Esophagus muscularis mucosa (tissue), 4 donors: ENCODE results near the gene RNF225. TPM values are rescaled to one million over a fixed set of nuclear protein-coding genes. Genes with fewer than 3 reads are reported as not detected.

Experiments
- DNase-seq: peaks from one replicate; pipeline ENCODE4 v3.0.0-alpha.2; 2017; ENCODE audit errors: extremely low spot score
- H3K27ac ChIP-seq, 4 donors: fragments of 200-600 bp; sonication (generic); replicated peaks in 1 of 4; 1 replicate in 3 of 4; 2 replicates in 1 of 4; pipeline ENCODE4 v1.5.1; 2016 to 2019; ENCODE audit warnings: mild to moderate bottlenecking in 1 of 4
- H3K27me3 ChIP-seq, 4 donors: fragments of 200-600 bp; sonication (generic); one replicate each; pipeline versions ENCODE4 v1.5.1 to v1.6.0; 2016 to 2019
- H3K36me3 ChIP-seq, 4 donors: fragments of 200-600 bp; sonication (generic); one replicate each; pipeline ENCODE4 v1.5.1; 2016 to 2019
- H3K4me1 ChIP-seq, 4 donors: fragments of 200-600 bp; sonication (generic); one replicate each; pipeline ENCODE4 v1.5.1; 2016 to 2019
- H3K4me3 ChIP-seq, 4 donors: fragments of 200-600 bp; sonication (generic); 1 replicate in 2 of 4; 2 replicates in 2 of 4; pipeline ENCODE4 v1.5.1; 2016 to 2019; ENCODE audit warnings: mild to moderate bottlenecking in 4 of 4, moderate library complexity in 1 of 4
- H3K9me3 ChIP-seq, 4 donors: fragments of 200-600 bp; sonication (generic); 1 replicate in 3 of 4; 2 replicates in 1 of 4; pipeline ENCODE4 v1.5.1; 2016 to 2019
- EP300 ChIP-seq: sonication (generic); formaldehyde crosslinking; IDR thresholded peaks from one replicate; pipeline ENCODE4 v1.6.1; 2017; ENCODE audit warnings: antibody characterized with exemption
- POLR2A ChIP-seq: fragments of 450-650 bp; IDR thresholded peaks from one replicate; pipeline ENCODE4 v1.6.1; 2017; ENCODE audit warnings: antibody characterized with exemption, moderate library complexity, mild to moderate bottlenecking, low read depth
- POLR2AphosphoS5 ChIP-seq, 2 donors: sonication (generic); formaldehyde crosslinking; IDR thresholded peaks; one replicate each; pipeline ENCODE4 v1.6.1; 2017; ENCODE audit warnings: antibody characterized with exemption in 2 of 2
- whole genome bisulfite sequencing: methylation state at CpG from one replicate; pipeline ENCODE4 v1.1.5; 2018; 5-methylcytosine and 5-hydroxymethylcytosine counted together
- intact Hi-C: fragments of 100-400 bp; cut with DNase I; formaldehyde crosslinking; loops from one replicate; pipeline ENCODE4 v1.15.1; 2023
- total RNA-seq, 4 donors: library from RNA; depleted of rRNA; stranded (reverse); fragments of >200 nt; gene quantifications; one replicate each; pipeline versions ENCODE4 v1.1.0 to v1.2.1, GENCODE V29; 2016
- TF ChIP-seq, protein P1 (sequence below), 3 experiments: fragments of 200-600 bp in 2 of 3; fragments of 450-650 bp in 1 of 3; sonication (generic) in 2 of 3; IDR thresholded peaks; one replicate each; pipeline ENCODE4 v1.5.1; 2017 to 2019; ENCODE audit warnings: antibody characterized with exemption in 3 of 3, mild to moderate bottlenecking in 2 of 3, moderate library complexity in 1 of 3

The RNF225 gene
- total RNA-seq, 4 donors from 2014 or later, result not detected

DNA sequence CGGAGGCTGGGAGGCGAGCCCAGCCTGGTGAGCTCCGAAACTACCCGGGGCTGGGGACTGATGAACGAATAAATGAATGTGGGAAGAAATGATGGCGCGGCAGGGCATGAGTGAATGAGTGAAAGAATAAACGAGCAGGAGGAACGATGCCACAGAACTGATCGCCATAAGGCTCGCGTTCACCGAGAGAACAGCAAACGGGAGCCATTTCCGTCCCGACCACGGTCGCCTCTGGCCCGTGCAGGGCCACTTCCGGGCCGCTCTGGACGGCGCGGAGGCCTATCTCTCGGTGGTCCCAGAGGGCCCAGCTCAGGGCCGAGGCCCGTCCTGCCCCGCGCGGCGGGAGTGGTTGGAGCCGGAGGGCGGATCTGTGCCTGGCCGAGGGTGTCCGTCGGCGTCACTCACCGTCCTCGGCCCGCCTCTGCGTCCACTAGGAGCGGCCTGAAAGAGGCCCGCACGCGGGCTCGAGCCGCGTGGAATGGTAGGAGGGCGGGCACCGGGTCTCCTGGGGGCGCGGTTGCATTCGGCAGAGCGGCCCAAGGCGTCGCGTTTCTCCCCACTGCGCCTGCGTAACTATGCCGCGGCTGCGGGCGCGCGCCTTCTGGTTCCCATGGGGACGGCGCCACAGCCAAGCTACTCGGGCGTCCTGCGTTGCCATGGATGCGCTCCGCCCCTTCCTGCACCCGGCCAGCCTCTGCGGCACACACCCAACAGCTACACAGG, 33.0 kb upstream of the RNF225 start, which contains the start of gene ZNF497:
ZNF497 (minus strand) TSS at position 480 of the 723 bp plus-strand sequence. CDS start 5,116 bp downstream, outside the sequence.
- peak within 1 kb of the TSS; percentile 70 to 83 (median 80) for H3K4me3 ChIP-seq
- H3K27me3 ChIP-seq, result peaks cover 0 to 18% (median 0%) of the 10 kb centered on the region in 4 donors
- H3K36me3 ChIP-seq, result peaks cover 0 to 8% (median 3%) of the 10 kb centered on the region in 4 donors
- no peaks in the 10 kb centered on the region for H3K9me3 ChIP-seq
- peak; percentile 98 for DNase-seq
- intact Hi-C loops, result no loop called here
- peaks cover 9 to 23% (median 14%) of the 10 kb centered on the region in 4 donors for H3K4me1 ChIP-seq
- TF ChIP-seq POLR2AphosphoS5 (IDR thresholded peaks at IDR 0.05) (peak; percentile 80 to 90), POLR2A (no peak), EP300 (no peak)
- TF ChIP-seq, protein P1, sequence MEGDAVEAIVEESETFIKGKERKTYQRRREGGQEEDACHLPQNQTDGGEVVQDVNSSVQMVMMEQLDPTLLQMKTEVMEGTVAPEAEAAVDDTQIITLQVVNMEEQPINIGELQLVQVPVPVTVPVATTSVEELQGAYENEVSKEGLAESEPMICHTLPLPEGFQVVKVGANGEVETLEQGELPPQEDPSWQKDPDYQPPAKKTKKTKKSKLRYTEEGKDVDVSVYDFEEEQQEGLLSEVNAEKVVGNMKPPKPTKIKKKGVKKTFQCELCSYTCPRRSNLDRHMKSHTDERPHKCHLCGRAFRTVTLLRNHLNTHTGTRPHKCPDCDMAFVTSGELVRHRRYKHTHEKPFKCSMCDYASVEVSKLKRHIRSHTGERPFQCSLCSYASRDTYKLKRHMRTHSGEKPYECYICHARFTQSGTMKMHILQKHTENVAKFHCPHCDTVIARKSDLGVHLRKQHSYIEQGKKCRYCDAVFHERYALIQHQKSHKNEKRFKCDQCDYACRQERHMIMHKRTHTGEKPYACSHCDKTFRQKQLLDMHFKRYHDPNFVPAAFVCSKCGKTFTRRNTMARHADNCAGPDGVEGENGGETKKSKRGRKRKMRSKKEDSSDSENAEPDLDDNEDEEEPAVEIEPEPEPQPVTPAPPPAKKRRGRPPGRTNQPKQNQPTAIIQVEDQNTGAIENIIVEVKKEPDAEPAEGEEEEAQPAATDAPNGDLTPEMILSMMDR (IDR thresholded peaks at IDR 0.05), result peak in 2 of 3 experiments; percentile 2 to 30
- H3K27ac ChIP-seq, result peak within 1 kb of the TSS; percentile 85 to 96 (median 94)
- under 1% methylated on average over 42 of the region's 74 CpGs for WGBS

DNA sequence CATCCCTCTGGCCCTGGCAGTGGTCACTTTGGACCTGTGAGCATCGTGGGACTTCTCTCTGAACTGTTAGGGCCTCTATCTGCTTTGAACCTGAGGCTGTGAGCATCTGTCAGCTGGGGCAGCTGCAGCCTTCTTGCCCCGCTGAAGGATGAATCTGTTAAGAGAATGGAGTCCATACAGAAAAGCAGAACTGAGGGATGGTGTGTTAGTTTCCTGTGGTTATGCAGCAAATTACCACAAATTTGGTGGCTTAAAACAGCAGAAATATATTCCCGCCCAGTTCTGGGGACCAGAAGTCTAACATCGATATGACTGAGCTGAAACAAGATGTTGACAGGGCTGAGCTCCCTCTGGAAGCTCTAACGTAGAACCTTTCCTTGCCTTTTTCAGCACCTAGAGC, 31.3 kb upstream of the RNF225 start:
- DNase-seq, result no peak
- Histone ChIP-seq H3K36me3 (peaks cover 0 to 10% (median 4%) of the 10 kb centered on the region in 4 donors), H3K9me3 (no peaks in the 10 kb centered on the region), H3K4me3 (no peak overlapping the region), H3K27me3 (peaks cover 0 to 24% (median 0%) of the 10 kb centered on the region in 4 donors), H3K27ac (no peak overlapping the region), H3K4me1 (peaks cover 9 to 17% (median 12%) of the 10 kb centered on the region in 4 donors)
- intact Hi-C loops, result no loop called here
- TF ChIP-seq POLR2AphosphoS5 (IDR thresholded peaks at IDR 0.05) (no peak), POLR2A (no peak), EP300 (no peak)
- TF ChIP-seq, protein P1 (IDR thresholded peaks at IDR 0.05), result no peak
- 80% methylated on average over 5 of the region's 5 CpGs for WGBS

DNA sequence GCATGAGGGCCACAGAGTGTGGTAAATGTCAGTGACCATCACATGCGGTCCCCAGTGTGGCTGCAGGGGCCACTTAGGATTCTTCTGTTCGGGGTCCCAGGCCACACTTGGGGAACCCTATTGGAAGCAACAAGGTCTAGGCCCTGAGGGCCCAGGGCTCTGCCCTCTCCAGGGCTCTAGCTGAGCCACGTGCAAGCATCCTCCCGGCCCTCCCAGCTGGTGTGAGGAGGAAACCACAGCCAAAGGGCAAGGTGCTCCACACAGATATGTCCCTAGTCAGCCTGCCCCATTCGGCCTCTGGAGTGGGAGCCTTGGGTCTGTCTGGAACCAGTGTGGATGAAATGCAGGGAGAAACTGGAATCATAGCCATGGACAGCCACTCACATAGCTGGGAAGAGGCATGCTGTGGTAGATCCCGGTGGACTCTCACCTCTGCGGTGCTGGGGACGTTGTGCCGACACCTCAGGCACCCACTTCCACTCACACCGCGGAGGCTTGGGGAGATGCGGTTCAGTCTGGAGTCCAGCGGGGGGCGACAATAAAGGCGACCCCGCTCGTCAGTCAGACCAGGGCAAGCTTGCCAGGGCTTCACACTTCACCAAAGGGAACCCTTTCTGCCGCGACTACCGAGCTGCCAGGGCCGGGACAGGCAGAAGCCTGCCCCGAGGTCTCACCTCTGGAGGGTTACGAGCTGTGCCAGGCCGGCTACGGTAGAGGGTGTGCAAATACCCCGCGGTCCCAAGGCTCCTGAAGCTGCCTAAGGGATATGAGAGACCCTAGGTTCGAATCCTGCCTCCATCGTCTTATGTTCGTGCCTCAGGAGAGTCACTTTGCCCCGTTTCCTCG, 28.6 kb upstream of the RNF225 start:
- intact Hi-C loops, result no loop called here
- Histone ChIP-seq H3K27me3 (peaks cover 0 to 24% (median 0%) of the 10 kb centered on the region in 4 donors), H3K9me3 (no peaks in the 10 kb centered on the region), H3K36me3 (peaks cover 0 to 10% (median 4%) of the 10 kb centered on the region in 4 donors), H3K4me1 (peaks cover 2 to 10% (median 6%) of the 10 kb centered on the region in 4 donors), H3K27ac (no peak overlapping the region), H3K4me3 (no peak overlapping the region)
- 90% methylated on average over 17 of the region's 32 CpGs for WGBS
- DNase-seq, result no peak
- TF ChIP-seq EP300 (no peak), POLR2AphosphoS5 (IDR thresholded peaks at IDR 0.05) (no peak), POLR2A (no peak)
- TF ChIP-seq, protein P1 (IDR thresholded peaks at IDR 0.05), result no peak

DNA sequence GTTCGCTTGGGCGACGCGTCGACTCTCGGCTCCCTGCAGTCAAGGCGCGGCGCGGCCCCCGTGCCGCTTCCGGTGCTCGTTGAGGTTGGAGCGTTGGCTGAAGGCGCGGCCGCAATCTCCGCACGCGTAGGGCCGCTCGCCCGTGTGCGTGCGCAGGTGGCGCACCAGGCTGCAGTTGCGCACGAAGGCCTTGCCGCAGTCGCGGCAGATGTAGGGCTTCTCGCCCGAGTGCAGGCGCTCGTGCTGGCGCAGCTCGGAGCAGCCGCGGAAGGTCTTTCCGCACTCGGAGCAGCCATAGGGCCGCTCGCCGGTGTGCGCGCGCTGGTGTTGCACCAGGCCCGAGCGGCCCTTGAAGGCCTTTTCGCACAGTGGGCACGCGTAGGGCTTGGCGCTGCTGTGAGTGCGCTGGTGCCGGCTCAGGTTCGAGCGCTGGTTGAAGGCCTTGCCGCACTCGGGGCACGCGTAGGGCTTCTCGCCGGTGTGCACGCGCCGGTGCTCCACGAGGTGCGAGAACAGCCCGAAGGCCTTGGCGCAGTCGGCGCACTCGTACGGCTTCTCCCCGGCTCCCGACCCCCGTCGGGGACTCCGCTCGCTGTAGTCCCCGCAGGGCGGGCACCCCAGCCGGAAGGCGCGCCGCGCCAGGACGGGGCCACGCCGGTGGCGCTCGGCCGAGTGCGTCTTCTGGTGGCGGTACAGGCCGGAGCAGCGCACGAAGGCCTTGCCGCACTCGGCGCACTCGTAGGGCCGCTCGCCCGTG, 27.6 kb upstream of the RNF225 start:
- H3K4me1 ChIP-seq, result peaks cover 0 to 7% (median 3%) of the 10 kb centered on the region in 4 donors
- intact Hi-C loops, result no loop called here
- no peaks in the 10 kb centered on the region for H3K9me3 ChIP-seq
- peaks cover 0 to 24% (median 0%) of the 10 kb centered on the region in 4 donors for H3K27me3 ChIP-seq
- TF ChIP-seq, protein P1 (IDR thresholded peaks at IDR 0.05), result no peak
- no peak for TF ChIP-seq EP300
- H3K4me3 ChIP-seq, result no peak overlapping the region
- no peak overlapping the region for H3K27ac ChIP-seq
- no peak for DNase-seq
- peaks cover 0 to 10% (median 4%) of the 10 kb centered on the region in 4 donors for H3K36me3 ChIP-seq
- 73% methylated on average over 52 of the region's 106 CpGs for WGBS
